ENCODE data around the gene HERPUD2. TPM values are rescaled to one million over a fixed set of nuclear protein-coding genes. Genes with fewer than 3 reads are reported as not detected.

The HERPUD2 gene
- total and polyA plus RNA-seq, 2 of the 8 experiments (the other 6 are each of a cell fraction or from before 2014, with no cell fraction given) = 18.3 to 27.3 TPM

DNA sequence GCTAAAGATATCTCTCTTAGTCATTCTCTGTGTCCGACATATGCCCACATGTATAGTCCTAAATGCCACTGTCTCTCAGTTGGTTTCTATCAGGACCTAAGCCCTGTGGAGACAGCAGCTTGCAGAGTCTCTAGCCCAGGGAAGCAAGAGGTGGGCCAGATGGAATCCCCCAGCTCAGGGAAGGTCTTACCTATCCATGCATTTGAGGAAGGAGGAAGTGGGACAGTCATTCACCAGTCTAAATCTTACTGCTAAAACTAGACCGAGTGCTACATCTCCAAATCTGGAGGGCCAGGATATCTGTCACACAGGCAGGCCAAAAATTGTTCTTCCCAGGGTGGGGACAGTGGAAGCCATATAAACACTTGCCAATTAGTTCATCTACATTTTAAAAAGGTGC, 26.4 kb upstream of the HERPUD2 start:
- Histone ChIP-seq H3K56ac (replicated peaks; ENCODE audit: insufficient read length, low read depth, low read length) (no peak overlapping the region), H2BK20ac (ENCODE audit: low read length) (no peak overlapping the region), H3K79me2 (ENCODE audit: control insufficient read depth in 1 of 2, insufficient read depth in 2 of 2, low read length in 2 of 2) (no peaks in the 10 kb centered on the region), H4K20me1 (replicated peaks in 1 of 2; ENCODE audit: control insufficient read depth in 1 of 2, insufficient read depth in 2 of 2, low read length in 2 of 2) (no peaks in the 10 kb centered on the region), H3K18ac (ENCODE audit: extremely low read depth, low read length) (no peak overlapping the region), H2BK12ac (ENCODE audit: low read depth, low read length) (no peak overlapping the region), H2AK5ac (ENCODE audit: low read depth, low read length) (no peak overlapping the region), H2BK120ac (replicated peaks; ENCODE audit: low read depth, low read length) (no peak overlapping the region), H3K4me1 (replicated peaks in 1 of 4; ENCODE audit: control insufficient read depth in 3 of 4, insufficient read depth in 4 of 4, low read length in 3 of 4) (no peaks in the 10 kb centered on the region), H3K27me3 (replicated peaks in 1 of 4; ENCODE audit: control insufficient read depth in 3 of 4, extremely low read depth in 1 of 4, insufficient read depth in 3 of 4, low read length in 3 of 4) (no peaks in the 10 kb centered on the region), H3K23ac (ENCODE audit: insufficient read length) (no peak overlapping the region), H2AFZ (ENCODE audit: low read length) (no peak overlapping the region), H4K91ac (replicated peaks; ENCODE audit: insufficient read length, low read length) (no peak overlapping the region), H3K23me2 (ENCODE audit: low read depth, low read length) (no peaks in the 10 kb centered on the region), H2BK5ac (ENCODE audit: low read depth, low read length) (no peak overlapping the region), H4K5ac (ENCODE audit: insufficient read length, low read depth, low read length) (no peak overlapping the region), H3K9ac (replicated peaks in 1 of 4; ENCODE audit: extremely low read depth in 1 of 4, low read depth in 3 of 4, low read length in 3 of 4) (no peak overlapping the region), H3K9me3 (ENCODE audit: insufficient read depth in 2 of 2, low read depth in 1 of 2, low read length in 1 of 2) (no peaks in the 10 kb centered on the region), H3K4me3 (ENCODE audit: extremely low read depth in 1 of 4, insufficient read depth in 2 of 4, low read depth in 3 of 4, low read length in 4 of 4) (no peak overlapping the region), H3K27ac (ENCODE audit: low read depth, low read length) (no peak overlapping the region), H2BK15ac (ENCODE audit: low read length) (no peak overlapping the region), H4K8ac (ENCODE audit: extremely low read depth, insufficient read depth, low read length) (no peak overlapping the region), H3K4me2 (ENCODE audit: insufficient read depth in 1 of 2, low read depth in 2 of 2, low read length in 2 of 2) (no peak overlapping the region), H3K36me3 (ENCODE audit: control insufficient read depth in 2 of 4, insufficient read depth in 4 of 4, low read length in 3 of 4) (no peaks in the 10 kb centered on the region), H3K4ac (replicated peaks; ENCODE audit: insufficient read length, low read depth, low read length) (no peak overlapping the region), H3K14ac (ENCODE audit: insufficient read length) (no peak overlapping the region), H3K79me1 (ENCODE audit: low read depth, low read length) (no peaks in the 10 kb centered on the region)
- ChIA-PET POLR2A (ENCODE audit: partially characterized antibody) (no interaction called here), CTCF (ENCODE audit: partially characterized antibody) (interaction anchor here (2.4 kb wide), 1 partner anchor 12 kb away, joined by 10 read pairs; no protein-coding TSS in a partner anchor)
- 92% methylated on average over 2 of the region's 2 CpGs; no CpG with 5 or more reads in 1 of the 2 experiments for WGBS, 2 experiments (ENCODE audit: extremely low coverage in 1 of 2, insufficient coverage in 1 of 2, insufficient read length in 1 of 2, insufficient replicate concordance in 2 of 2, low coverage in 1 of 2, low lambda C conversion rate in 2 of 2, missing lambda C conversion rate in 1 of 2)
- DNase-seq (ENCODE audit: low read depth in 1 of 2, low spot score in 2 of 2) (no peak), FAIRE-seq (no peak)
- TF ChIP-seq, protein P1, sequence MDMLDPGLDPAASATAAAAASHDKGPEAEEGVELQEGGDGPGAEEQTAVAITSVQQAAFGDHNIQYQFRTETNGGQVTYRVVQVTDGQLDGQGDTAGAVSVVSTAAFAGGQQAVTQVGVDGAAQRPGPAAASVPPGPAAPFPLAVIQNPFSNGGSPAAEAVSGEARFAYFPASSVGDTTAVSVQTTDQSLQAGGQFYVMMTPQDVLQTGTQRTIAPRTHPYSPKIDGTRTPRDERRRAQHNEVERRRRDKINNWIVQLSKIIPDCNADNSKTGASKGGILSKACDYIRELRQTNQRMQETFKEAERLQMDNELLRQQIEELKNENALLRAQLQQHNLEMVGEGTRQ (IDR thresholded peaks at IDR 0.05; ENCODE audit: low read length) = no peak
- no peak for TF ChIP-seq SIX5 (IDR thresholded peaks at IDR 0.05; ENCODE audit: low read depth, low read length)
- no peak for TF ChIP-seq YY1 (IDR thresholded peaks at IDR 0.05; ENCODE audit: low read depth, low read length)
- no peak for TF ChIP-seq RNF2 (IDR thresholded peaks at IDR 0.05; ENCODE audit: borderline replicate concordance, low read depth, low read length, missing control alignments, poor library complexity, severe bottlenecking)
- TF ChIP-seq SIRT6 (IDR thresholded peaks at IDR 0.05; ENCODE audit: low read length) = no peak
- TF ChIP-seq GTF2F1 (IDR thresholded peaks at IDR 0.05; ENCODE audit: borderline replicate concordance, low read depth, low read length) = no peak
- no peak for TF ChIP-seq TCF12 (IDR thresholded peaks at IDR 0.05; ENCODE audit: low read depth, low read length)
- TF ChIP-seq, protein P2, sequence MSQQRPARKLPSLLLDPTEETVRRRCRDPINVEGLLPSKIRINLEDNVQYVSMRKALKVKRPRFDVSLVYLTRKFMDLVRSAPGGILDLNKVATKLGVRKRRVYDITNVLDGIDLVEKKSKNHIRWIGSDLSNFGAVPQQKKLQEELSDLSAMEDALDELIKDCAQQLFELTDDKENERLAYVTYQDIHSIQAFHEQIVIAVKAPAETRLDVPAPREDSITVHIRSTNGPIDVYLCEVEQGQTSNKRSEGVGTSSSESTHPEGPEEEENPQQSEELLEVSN (IDR thresholded peaks at IDR 0.05) = no peak
- TF ChIP-seq SP1 (IDR thresholded peaks at IDR 0.05; ENCODE audit: low read depth, low read length) = no peak
- no peak for TF ChIP-seq SP2 (IDR thresholded peaks at IDR 0.05; ENCODE audit: low read length)
- no peak for TF ChIP-seq KDM1A (IDR thresholded peaks at IDR 0.05; ENCODE audit: borderline replicate concordance, low read length)
- no peak for TF ChIP-seq POLR2A (IDR thresholded peaks at IDR 0.05; ENCODE audit: control extremely low read depth in 1 of 2, low read depth in 2 of 2, low read length in 2 of 2)
- no peak for TF ChIP-seq SUZ12 (IDR thresholded peaks at IDR 0.05; ENCODE audit: low read length)
- no peak for TF ChIP-seq BCL11A (IDR thresholded peaks at IDR 0.05; ENCODE audit: low read depth in 2 of 2, low read length in 2 of 2)

All from H1 (cell line).